GM21526 (cell line): ENCODE results near the gene RNU6-8.

Source experiments
- ATAC-seq: cut with Tn5 transposase; IDR thresholded peaks from one replicate; pipeline ENCODE4 v1.9.1; 2021; ENCODE audit warnings: moderate library complexity; ENCODE audit not compliant: unreplicated experiment, low FRiP score

The RNU6-8 gene

DNA sequence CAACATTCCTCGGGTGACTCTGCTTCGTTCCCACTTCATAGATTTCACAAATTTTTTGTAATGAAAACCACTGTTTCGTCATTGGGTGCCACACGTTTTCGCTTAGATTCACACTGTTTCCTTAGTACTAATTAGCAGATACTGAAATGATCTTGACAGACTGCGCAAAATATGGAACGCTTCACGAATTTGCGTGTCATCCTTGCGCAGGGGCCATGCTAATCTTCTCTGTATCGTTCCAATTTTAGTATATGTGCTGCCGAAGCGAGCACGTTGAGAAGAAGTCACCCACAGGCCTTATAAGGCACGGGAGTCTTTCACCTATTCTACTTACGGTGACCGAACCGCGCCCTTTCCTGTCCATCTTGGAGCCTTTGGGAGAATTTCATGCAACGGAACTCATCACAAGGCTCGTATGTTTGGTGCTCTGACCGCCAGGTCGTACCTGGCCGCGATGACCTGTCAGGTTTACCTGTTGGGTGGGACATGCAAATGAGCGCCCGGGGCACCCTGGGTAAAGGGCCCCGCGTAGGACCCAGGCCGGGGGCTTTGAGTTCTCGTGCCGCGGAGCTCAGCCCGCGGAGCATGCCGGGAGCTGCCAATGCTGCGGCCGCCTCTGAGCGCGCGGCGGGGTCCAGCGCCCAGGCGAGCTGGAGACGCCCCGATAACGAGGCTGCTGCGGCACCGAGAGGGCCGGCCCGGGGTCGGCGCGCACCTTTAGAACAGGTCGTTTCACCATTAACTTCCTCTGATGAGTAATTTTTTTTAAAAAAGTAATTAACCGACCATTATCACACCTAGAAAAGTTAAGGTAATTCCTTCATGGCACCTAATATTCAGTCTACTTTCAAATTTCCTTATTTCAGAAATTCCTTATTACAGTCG, at the start of gene RNU6-8:
RNU6-8 (minus strand) TSS at position 272 of the 885 bp plus-strand sequence.
- peak; percentile 55 for ATAC-seq

DNA sequence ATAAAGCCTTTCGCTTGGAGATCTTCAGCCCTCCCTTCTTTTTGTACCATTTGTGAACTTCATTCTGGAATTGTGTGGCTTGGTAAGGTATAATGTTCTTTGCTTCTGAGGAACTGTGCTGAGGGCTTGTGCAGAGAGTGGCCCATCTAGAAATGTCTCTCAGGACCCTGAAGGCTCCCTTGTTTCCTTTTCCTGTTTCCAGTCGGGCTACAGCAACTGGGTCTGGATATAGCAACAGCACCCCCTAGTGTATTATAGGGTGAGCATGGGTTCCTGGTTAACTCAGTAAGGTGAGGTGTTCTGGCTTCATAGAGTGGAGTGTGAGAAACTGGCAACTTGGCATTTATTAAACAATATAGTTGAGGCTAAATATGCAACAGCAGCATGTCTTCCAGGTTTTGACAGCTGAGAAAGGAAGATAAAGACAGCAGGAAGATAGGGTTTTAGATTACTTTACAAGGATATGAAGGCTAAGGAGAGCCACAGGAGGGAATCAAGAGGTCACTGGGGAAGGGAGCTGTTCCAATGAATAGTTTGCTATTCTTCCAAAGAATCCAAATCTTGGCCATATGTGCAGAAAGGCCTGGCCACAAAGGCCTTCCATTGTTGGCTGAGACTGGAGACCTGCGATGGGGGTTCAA, 49.1 kb upstream of the RNU6-8 start:
- ATAC-seq: no peak

DNA sequence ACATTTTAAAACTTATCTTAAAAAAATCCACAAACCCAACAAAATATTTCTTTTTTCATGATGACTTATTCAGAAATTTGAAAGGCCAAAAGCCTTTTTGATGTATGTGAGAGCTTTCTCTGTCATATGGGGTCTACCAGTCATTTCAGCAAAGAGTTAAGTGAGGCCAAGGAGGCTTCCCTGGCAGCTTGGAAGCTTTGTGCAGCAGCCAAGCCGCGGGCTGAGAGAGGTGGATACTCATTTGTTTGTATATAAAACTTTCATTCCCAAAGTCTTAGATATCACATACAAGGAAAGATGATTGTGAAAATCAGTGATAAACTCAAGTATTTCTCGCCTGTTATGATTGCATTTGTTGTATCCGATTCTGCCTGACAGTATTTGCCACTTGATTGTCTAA, 48.5 kb upstream of the RNU6-8 start:
- no peak for ATAC-seq

DNA sequence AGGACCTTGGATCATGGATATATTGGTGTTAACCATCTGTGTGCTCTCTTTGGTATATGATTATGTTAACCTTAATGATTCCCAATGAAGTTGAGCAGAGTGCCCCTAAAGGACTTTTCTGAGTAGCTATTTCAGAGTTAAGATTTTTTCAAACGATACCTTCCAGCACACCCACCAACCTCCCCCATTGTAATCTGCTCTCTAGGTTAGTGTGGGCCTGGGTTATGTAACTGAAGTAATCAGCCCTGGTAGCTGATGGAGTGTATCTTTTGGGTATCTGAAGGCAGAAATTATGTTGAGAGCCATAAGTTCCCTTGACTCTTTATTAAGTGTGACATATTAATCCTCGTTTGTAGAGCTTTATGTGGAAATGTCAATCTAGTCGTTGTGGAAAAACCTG, 47.6 kb upstream of the RNU6-8 start:
- no peak for ATAC-seq

DNA sequence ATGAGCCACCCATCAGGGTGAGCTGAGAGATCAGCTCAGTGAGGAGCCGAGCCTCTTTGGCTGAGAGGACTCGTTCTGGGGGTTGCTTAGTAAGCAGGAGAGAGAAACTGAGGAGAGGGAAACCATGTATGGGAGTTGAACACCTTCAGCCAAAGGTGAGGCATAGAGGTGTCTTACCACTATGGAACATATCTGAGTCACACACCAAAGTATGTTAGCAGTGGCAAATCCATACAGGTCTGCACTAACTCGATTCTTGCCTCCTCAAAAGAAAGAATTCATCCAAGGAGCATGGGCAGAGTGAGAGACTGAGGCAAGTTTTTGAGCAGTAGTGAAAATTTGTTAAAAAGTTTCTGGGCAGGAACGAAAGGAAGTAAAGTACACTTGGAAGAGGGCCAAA, 46.7 kb upstream of the RNU6-8 start:
- no peak for ATAC-seq

DNA sequence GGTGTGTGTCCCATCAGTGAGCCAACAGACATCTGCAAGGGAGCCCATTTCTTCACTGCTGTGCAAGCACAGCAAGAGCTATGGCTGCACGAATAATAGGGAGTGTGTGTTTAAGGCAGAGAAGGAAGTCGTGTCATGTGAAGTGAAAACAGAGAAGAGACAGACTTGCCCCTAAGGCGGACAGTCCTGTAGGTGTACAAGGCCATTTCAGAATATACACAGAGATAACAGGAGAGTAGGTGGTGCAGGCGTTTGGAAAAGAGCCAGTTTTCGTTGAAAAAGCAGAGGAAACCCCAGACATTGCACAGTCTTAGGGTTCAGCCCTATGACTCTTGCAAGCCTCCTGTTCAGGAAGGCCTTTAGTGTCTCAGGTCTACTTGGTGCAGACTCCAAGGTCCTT, 46.3 kb upstream of the RNU6-8 start:
- no peak for ATAC-seq

DNA sequence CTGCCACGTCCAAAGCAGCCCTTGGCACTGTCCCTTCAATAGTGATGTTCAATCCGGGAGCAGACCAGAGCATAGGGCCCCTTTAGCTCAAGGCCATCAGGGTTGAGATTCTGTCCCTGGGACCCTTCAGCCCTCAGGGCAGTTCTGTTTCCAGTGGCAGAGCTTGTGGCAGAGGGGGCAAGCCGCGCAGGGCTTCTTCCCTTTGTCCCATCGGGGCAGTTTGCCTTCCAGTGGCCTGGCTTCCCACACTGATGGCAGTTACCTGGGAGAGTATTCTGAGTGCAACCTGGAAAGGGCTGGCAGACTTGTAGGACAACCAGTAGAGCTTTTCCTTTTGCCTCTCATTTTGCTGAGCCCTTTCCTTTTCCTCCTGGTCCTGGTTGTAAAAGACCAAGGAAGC, 43.7 kb upstream of the RNU6-8 start:
- ATAC-seq: no peak

DNA sequence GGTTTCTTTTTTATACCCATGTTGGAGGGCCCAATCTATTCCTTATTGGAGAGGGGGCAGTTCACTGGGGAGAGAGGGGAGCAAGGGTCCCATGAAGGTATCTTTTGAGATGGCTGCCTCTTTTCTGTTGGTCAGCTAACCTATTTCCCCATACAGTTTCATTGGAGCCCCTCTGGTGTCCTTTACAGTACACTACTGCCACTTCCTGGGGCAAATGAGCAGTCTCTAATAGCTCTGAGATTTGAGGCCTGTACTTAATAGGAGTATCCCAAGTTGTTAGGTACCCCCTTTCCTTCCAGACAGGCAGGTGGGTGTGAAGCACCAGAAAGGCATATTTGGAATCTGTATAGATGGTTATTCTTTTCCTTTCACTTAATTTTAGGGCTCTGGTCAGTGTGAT, 41.3 kb upstream of the RNU6-8 start:
- ATAC-seq: no peak

DNA sequence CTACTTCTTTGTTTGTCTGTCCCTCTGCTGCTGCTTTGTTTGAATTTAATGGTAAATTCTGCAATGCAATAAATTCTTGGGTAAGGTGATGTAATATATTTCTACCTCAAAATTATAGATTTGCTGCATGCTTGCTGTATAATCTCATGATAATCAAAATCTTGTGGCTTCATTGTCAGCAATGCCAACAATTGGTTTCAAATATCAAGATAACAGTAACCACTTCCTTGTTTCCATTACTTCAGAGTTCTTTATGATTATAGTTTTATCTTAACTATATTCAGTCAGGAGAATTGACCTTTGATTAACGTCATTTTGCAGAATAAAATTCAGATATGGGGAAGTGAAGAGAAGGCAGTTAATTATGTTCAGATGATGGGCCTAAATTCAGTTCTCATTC, 30.2 kb upstream of the RNU6-8 start:
- ATAC-seq: no peak

DNA sequence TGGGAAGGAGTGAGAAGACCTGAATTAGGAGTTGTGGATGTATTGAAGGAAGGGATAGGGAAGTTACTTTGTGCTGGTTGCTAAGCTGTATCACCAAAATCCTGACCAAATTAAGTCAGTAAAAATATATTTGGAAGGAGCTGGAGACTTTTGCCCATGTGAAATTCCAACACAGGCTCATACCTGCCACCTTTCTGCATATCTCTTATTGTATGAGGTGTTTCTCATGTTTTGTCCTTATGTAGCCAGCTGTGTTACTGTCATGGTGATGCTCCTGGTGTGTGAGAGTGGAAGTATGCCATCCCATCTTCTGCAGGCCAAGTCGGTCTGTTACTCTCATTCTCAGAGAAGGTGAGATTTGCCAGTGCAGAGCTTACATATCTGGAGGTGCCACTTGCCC, 29.4 kb upstream of the RNU6-8 start:
- no peak for ATAC-seq

DNA sequence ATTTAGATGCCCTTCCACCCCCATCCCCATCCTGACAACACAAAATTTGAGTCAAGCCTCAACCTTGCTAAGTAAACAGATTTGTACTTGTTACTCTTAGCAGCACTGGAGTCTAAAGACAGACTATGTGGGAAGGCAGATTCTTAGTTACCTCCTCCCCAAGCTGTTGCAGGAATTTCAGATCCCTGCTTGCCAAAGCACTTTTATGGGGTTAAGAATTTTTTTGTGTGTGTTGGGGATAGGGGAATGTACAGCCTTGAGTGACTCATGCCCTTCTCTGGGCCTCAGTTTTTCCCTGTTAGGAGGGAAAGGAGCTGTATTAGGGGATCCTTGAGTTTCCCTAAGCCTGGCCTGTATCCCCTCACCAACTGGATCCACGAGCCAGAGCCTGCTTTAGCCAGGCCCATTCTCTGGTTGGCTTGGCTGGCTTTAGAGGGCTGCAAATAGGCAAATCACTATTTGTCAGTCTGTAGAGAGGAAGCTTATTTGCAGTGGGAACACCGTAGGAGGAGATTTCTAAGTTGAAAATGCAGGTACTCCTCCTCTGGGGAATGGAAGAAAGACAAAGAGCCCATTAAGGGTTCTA, 27.7 kb upstream of the RNU6-8 start:
- no peak for ATAC-seq

DNA sequence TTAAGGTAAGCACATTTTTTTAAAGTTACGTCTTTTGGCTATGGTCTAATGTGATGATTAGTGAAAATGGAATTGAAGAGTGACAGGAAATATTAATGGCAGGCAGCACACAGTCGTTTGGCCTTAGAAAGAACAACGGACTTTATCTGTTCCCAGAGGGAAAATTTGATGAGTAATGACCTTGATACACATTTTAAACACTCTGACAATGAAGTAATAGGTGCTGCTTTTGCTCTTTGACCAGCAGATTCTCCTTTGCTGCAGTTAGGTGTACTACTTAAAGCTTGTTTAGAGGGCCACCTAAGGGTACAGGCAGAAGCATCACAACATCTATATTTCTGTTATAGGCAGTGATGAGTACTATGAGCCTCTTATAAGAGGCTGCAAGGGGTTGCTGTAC, 27.1 kb upstream of the RNU6-8 start:
- ATAC-seq: no peak

DNA sequence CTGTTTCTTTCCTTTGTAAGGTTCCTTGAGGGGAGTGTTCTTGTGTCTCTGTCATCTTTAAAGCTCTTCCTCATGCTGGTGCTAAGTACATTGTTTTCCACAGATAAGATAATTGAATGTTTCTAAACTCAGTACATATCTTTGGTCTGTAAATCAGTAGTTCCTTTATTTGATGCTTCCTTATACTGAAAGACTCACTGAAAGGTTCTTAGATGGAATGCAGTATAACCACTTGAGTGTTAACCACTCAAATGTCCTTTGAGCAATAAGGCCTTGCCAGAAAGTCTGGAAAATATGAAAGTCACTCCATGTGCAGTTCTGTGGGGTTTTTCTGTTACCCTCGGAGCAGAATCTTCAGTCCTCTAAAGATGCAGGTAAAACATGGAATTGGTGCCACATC, 23.0 kb upstream of the RNU6-8 start:
- ATAC-seq: no peak

DNA sequence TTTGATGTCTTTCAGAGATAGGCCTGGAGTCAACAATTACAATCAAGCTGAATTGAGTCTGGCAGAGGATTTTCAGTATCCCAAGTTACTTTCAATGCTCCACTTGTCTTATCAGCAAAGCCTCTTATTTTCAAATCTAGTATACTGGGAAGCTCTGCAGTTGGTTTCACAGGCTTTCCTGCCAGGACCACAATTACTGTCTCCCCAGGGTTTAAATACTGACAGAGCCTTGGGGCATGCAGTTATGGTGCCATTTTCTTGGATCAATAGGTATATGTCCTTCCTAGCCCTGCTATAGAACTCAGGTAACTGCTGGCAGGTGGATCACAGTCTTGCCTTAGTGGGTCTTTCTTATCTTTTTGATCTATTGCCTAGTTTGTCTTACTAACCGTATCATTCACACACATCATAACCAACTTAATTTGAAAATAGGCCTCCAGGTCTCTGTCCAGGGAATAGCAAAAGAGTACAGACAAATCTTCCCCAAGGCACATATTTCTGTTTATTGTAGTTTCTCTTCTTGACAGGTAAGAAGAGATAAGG, 22.4 kb upstream of the RNU6-8 start:
- no peak for ATAC-seq

DNA sequence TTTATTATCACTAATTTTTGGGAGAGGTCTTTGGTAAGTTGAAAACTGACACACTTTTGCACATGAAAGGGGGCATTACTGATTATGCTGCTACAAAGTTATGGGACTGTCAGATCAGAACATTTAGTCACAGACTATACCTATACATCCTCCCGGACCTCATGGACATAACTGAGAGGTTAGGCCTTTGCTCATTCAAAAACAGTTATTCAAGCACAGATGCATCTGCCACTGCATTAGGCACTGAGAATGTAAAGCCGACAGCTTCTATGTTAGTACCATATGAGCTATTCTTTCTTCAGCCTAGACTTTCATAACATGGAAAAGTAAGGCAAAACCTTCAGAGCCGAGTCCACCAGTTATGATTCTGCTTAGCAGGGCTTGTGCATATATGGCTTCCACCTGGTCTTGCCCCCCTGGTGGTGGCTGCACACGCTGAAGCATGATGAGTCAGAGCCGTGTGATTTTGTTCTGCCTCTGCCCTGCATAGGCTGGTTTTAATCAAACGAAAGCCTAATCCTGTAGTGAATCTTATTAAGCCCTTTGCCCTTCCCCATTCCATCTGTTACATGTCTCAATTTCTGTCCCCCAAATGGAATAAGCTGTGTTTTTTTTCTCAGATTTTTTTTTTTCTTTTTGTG, 21.8 kb upstream of the RNU6-8 start:
- no peak for ATAC-seq

DNA sequence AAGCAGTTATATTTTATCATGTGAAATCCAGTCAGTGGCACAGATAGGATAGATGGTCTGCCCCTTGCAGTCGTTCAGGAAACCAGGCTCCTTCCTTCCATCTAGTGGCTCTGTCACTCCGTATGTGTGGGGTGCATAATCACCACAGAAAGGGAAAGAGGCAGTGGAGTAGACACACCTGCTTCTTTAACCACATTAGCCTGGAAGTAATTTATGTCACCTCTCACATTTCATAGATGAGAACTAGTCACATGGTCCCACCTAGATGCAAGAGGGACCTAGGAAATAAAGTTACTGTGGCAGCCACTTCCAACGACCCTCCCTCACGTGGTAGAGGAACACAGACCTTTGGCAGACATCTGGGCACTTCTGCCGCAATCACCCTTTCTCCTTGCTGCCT, 14.2 kb upstream of the RNU6-8 start:
- no peak for ATAC-seq

DNA sequence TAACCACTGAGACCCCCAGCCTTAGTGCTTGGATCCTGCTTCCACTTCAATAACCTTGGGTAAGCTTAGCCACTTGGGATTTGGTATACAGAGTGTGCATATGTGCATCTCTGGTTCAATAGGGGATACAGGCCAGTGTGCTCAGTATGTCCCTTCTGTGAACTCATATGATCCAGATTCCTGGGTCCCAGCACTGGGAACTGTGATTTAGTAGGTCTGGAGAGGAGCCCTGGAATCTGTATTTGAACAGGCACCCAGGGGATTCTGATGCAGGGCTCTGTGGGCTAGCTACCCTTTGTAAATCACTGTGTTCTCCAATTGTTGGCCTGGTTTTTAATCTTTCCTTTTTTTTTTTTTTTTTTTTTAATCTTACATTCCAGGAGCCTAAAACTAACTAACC, 9.8 kb upstream of the RNU6-8 start:
- ATAC-seq: no peak

DNA sequence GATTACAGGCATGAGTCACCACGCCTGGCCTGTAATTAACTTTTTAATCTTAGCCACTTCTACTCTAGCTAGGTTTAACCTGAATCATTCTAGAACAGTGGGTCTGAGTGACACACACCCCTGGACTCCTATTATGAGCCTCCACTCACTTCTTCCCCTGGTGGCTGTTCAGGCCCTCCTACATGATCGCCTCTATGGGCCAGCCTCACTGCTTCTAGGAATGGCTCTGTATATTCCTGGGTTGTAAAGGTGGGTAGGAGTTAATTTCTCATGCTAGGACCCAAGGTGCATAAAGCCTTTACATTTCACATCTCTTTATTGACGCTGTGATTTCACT, 8.0 kb upstream of the RNU6-8 start:
- no peak for ATAC-seq

DNA sequence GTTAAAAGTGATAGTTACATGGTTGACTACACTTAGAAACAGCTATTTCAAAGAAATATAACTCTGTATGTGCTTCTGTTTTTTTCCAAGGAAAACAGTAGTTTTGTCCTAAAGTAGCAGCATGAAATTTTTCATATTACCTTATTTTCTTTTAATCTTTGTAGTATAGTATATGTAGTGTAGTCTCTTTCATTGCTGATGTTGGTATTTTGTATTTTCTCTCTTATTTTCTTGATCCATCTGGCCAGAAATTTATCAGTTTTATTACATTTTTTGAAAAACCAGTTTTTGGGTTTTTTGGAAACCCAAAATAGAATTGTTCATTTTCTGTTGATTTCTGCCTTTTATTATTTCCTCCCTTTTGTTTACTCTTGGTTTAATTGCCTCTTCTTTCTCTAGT, 6.4 kb upstream of the RNU6-8 start:
- ATAC-seq: no peak

DNA sequence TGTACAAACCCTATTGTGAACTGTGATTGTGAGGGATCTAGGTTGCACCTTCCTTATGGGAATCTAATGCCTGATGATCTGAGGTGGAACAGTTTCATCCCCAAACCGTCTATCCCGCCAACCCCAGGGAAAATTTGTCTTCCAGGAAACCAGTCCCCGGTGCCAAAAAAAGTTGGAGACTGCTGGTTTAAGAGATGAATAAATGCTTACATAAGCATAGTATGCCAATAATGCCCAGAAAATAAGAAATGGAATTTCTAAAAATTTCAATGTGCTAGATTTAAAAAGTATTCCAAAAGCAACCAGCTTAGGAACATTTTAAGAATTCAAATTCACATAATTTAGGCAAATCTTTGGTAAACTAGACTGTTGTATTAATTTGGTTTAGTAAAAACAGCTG, 5.4 kb upstream of the RNU6-8 start:
- no peak for ATAC-seq

DNA sequence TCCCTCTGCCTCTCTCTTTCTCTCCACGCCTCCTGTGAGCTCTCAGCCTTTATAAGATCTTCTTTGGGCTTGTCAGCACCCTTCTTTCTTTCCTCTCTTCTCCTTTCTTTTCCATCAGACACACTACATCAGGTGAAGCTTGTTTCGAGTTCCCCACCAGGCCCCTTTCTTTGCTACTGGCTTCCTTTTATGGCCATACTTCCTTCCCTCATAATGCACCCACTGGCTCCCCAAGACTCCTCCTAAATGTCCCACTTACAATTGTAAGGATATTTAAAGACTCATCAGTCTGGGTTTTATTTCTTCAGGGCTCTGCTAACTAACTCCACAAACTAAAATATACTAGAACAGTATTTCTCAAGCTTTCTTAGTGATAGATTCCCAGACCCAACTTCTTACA, 3.5 kb upstream of the RNU6-8 start:
- no peak for ATAC-seq
